K562 (cell line): ENCODE measurements around the gene LRRC47.

Experiments
- MXD1 ChIP-seq: fragments of 250-450 bp; sonication (Bioruptor Pico); IDR thresholded peaks from 2 replicates; pipeline ENCODE4 v1.8.0; 2021; ENCODE audit warnings: borderline replicate concordance, mild to moderate bottlenecking, moderate library complexity; ENCODE audit not compliant: poor library complexity, severe bottlenecking
- NFXL1 ChIP-seq: fragments of 450-650 bp; formaldehyde crosslinking; IDR thresholded peaks from 2 replicates; pipeline ENCODE4 v1.4.0; 2021; ENCODE audit warnings: mild to moderate bottlenecking
- TCF7L2 ChIP-seq: fragments of 150-350 bp; IDR thresholded peaks from 2 replicates; pipeline ENCODE4 v1.6.1; 2016; ENCODE audit warnings: low read depth, mild to moderate bottlenecking, low read length, moderate library complexity

- TF ChIP-seq TCF7L2: no peak
- TF ChIP-seq MXD1: no peak
- no peak for TF ChIP-seq NFXL1 (CRISPR knock-in tag)
Observed at GRCh38 chr1:3822421-3822820, 26.1 kb upstream of the LRRC47 start.
